GM12801 (cell line): ENCODE measurements around the gene CNOT6.

Source experiments
- CTCF ChIP-seq: IDR thresholded peaks from one replicate; pipeline ENCODE4 v1.5.1; 2011; ENCODE audit warnings: control low read depth; ENCODE audit not compliant: insufficient read length; ENCODE audit errors: extremely low read depth

CNOT6 gene

DNA sequence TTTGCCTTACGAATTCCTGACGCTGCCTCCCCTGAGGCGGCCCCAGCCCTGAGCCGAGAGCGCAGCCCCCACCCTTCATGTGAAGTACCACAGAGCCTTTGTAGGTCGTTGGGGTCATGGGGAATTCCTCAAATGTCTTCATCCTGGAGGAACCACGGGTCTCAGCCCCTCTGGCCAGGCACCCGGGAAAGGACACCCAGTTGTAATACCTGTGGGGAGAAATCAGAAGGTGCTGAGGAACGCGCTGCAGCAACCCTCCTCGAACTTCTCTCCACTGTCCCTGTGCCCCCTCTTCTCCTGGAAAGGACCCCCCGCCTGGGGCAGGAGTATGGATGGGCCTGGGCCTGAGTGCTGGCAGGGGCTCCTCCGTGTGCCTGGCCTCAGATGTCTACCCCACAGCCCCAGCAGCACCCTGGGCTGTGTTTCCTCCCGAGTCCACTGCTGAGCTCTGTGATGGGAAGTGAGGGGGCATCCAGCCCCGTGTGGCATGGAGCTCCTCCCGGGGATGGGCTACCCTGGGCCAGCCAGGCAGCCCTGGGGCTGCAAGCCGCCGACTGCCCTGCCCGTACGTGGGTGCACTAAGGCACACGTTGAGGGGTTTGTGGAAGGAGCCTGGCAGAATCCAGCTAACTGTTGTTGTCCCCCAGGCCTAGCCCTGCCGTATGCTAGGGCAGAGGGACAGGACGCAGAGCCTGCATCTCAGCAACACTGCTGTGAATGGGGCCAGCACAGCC is 115.8 kb downstream of the CNOT6 start:
- TF ChIP-seq CTCF: no peak

GRCh38 chr5:180611140-180611850 is 117.1 kb downstream of the CNOT6 start:
- TF ChIP-seq CTCF: no peak

GRCh38 chr5:180612683-180613082 is 118.5 kb downstream of the CNOT6 start:
- no peak for TF ChIP-seq CTCF

DNA sequence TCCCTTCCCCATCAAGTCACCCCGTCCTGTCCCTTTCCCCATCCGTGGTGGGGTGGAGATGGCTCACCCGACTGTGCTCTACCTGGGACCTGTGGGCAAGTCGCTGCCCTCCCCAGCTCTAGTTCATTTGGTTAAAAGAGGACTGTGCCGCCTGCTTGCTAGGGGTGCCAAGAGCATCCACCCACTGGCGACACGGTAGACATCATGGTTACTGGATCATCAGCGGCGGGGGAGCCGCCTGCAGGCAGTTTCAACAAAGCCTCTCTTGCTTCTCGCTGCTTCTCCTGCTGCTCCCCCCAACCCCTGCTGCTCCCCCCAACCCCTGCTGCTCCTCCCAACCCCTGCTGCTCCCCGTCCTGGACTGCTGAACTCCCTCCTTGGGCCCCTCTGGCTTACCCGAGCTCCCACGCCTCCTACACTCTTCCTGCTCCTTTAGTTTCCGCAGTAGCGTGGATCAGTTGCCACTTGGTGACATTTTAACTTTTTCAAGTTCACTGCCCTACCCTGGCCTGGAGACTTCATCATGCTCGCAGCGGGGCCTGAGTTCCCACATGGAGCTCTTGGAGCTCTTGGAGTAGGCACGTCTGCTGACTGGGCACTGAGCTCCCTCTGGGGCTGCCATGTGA is 119.1 kb downstream of the CNOT6 start:
- no peak for TF ChIP-seq CTCF

- no peak for TF ChIP-seq CTCF
Measured at GRCh38 chr5:180613814-180614188, 119.6 kb downstream of the CNOT6 start.

GRCh38 chr5:180618487-180618828 is 124.3 kb downstream of the CNOT6 start:
- no peak for TF ChIP-seq CTCF

DNA sequence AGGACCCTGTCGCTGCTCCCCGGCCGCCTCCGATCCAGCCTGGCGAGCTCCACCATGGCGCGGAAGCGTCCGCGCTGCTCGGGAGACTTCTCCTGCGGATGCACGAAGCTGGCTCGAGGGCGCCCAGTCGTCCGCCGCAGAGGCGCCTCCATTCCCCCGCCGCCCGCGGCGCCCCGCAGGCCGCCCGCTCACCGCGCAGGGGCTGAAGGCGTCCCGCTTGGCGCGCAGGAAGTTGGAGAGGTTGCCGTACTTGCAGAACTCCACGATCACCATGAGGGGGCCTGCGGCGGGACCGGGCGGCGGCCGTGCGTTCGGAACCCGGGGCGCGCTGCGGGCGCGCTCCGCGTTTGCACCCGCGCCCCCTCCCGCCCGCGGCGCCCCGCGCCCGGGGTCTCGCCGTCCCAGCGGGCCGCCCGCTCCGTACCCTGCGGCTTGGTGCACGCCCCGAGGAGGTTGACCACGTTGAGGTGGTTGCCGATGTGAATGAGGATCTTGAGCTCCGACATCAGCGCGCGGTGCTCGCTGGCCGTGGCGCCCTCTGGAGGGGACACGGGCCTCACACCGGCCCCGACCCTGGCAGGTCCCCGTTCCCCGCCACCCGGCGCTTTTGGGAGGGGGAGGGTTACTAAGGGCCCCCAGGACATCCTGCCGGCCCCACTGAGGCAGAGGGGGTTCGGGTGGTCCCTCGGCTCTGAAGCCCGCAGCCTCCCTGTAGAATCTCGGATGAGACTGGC is 124.8 kb downstream of the CNOT6 start:
- TF ChIP-seq CTCF: no peak
